Anterior cingulate cortex (tissue), 58 donors: Measurements from ENCODE around the gene OGT.

Experiments used
- DNase-seq, 58 donors: peaks; one replicate each; lab custom pipeline; 2025; lab: John Stamatoyannopoulos, UW

OGT gene

DNA sequence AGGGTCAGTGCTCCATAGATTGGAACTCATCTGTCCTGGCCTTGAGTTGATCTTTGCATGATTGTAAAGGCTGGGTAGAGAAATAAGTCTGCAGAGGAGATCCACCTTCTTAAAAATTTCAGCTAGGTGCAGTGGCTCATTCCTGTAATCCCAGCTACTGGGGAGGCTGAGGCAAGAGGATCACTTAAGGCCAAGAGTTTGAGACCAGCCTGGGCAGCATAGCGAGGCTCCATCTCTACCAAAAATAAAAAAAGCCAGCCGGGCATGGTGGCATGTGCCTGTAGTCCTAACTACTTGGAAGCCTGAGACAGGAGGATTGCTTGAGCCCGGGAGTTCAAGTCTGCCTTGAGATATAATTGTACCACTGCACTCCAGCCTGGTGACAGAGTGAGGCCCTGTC lies 85.9 kb downstream of the OGT start:
- DNase-seq, result no peak

DNA sequence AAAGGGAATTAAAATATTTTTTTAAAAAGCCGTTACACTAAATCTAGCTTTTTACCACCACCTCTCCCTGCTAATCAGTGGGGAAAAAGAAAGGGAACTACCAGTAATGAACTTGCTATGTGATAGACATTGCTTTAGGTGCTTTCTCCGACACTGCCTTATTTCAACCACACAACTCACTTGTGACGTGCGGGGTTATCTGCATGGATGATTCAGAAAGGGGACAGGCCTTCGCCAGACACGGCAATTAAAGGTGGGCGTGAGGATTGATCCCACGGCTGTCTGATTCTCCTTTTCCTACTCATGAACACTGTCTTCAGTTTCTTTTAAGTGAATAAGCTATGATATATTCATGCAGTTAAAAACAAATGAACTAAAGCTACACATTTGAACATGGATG lies 86.3 kb downstream of the OGT start:
- DNase-seq, result no peak

- no peak for DNase-seq
Measured at GRCh38 chrX:71619986-71620385, 87.1 kb downstream of the OGT start.

- DNase-seq, result no peak
Measured at GRCh38 chrX:71621603-71622002, 88.7 kb downstream of the OGT start.

DNA sequence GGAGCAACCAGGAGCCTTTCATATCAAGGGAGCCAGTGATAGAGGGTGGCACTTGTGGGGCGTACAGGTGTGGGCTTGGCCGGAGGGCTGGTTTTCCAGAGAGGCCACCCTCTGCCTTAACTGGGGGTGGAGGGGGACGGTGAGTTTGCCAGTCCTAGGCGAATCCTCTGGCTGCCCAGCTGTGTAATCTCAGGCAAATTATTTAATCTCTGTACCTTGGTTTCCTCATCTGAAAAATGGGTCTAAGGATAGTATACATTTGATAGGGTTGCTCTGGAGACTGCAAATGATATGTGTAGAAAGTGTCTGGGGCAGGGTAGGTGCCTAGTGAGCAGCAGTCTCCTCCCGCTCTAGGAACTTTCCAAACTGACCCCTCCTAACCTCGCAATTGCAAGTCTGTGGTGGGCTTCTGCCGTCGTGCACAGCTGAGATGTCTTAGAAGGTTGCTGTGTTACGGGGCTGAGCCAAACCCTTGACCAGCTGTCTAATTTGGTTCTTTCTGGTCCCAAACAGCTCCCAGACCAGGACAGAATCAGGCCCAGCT lies 89.2 kb downstream of the OGT start:
- no peak for DNase-seq

GRCh38 chrX:71622576-71623450 lies 89.9 kb downstream of the OGT start:
- peak in 47 of 58 donors; percentile 3 to 74 (median 38) for DNase-seq

DNA sequence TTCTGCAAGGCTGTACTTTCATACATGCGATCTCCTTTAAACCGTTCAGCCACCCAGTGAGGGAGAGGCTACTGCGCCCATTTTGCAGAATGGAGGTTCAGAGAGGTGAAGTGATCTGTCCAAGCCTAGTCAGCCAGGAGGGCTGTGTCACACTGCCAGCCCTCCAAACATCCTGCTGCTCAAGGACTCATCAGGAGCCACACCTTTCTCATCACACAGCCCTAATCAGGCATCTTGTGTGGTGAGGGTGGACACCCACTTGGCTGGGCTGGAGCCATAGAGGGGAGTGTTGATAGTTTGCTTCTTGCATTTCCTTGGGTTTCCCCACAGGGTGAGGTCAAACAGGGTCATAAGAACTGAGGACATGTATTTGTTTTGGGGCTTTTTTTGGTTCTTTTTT lies 90.8 kb downstream of the OGT start:
- no peak for DNase-seq

DNA sequence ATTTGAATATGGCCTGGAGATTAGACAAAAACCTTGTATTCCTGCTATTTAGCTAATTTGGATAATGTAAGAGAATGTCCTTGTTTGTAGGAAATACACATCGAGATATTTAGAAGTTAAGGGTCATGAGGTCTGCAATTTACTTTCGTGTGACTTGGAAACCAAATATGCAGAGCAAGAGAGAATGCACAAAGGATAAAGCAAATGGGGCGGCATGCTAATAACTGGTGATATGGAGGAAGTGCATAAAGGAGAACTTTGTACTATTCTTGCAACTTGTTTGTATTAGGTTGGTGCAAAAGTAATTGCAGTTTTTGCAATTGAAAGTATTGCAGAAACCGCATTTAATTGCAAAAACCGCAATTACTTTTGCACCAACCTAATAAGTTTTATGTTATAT lies 92.6 kb downstream of the OGT start:
- DNase-seq, result no peak
